HG02571 (cell line): ENCODE results near the gene SLC24A3.

Experiments
- ATAC-seq: cut with Tn5 transposase; IDR thresholded peaks from one replicate; pipeline ENCODE4 v1.9.1; 2021; ENCODE audit warnings: mild to moderate bottlenecking, moderate library complexity; ENCODE audit not compliant: unreplicated experiment

The SLC24A3 gene

GRCh38 chr20:19527509-19527908 lies 315.1 kb downstream of the SLC24A3 start:
- no peak for ATAC-seq

- no peak for ATAC-seq
Measured at GRCh38 chr20:19528286-19529030, 316.0 kb downstream of the SLC24A3 start.

DNA sequence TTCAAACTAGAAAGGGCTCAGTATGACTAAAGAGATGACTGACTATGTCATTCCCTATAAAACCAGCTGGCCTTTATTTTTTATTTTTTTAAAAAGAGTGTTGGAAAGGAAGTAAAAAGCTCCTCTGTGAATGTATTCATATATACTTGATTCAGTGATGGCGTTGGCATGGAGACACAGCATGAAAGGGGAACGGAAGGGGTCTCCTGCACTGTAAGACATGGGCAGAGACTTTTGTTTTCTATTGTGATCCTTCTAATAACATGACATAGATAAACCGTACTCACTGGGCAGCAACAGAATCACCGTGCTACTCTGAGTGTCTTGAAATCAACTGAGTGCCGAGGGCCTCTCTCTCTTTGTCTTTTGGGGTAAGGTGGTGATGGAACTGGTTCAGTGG lies 317.6 kb downstream of the SLC24A3 start:
- no peak for ATAC-seq

GRCh38 chr20:19531446-19531845 lies 319.0 kb downstream of the SLC24A3 start:
- no peak for ATAC-seq

DNA sequence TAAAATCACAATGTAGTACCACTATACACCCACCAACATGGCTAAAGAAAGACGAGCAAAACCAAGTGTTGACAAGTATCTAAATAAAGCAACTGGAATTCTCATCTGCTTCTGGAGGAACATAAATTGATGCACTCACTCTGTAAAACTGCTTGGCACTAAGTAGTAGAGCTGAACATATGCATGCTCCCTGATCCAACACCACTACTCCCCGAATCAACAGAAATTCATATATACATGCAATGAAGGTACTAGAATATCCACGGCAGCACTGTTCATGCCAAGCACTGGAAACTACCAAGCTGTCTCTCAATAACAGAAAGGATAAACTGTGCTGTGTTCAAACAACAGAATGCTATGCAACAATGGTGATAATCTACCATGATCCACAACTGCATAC lies 326.1 kb downstream of the SLC24A3 start:
- ATAC-seq, result no peak

GRCh38 chr20:19539191-19539590 lies 326.7 kb downstream of the SLC24A3 start:
- no peak for ATAC-seq

DNA sequence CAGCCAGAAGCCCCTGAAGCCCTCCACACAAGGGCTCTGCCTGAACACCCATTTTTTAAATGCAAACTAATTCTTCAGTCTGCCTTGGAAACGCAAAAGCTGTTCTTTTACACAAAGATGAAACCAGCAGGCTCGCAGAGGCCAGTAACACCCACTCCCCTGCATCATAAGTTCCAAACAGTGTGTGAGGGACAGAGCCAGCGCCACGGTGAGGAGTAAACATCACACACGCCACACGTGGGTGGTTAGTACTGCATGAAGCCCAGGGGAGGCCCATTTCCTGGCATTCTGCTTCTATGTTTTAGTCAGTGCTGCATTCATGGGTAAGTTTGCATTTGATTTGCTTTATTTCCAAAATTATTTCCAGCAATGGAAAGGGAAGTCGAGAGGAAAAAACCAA lies 327.9 kb downstream of the SLC24A3 start:
- no peak for ATAC-seq

GRCh38 chr20:19543101-19543500 lies 330.7 kb downstream of the SLC24A3 start:
- no peak for ATAC-seq

DNA sequence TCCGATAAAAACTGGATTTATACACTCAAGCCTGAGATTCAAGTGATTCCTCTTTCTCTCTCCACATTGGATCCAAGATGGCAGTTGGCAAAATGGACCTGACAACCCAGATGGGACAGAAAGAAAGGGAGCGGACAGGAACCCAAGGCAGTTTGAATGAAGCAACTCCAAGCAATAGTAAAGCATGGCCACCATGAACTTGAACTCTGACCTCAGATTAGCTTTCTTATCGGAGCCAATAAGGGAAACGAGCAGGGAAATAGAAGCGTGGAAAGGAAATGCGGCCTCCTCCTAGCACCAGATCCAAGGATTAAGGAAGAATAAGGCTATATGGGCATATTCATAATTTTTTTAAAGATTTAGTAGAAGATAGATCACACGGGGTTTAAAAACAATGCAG lies 332.2 kb downstream of the SLC24A3 start:
- no peak for ATAC-seq

DNA sequence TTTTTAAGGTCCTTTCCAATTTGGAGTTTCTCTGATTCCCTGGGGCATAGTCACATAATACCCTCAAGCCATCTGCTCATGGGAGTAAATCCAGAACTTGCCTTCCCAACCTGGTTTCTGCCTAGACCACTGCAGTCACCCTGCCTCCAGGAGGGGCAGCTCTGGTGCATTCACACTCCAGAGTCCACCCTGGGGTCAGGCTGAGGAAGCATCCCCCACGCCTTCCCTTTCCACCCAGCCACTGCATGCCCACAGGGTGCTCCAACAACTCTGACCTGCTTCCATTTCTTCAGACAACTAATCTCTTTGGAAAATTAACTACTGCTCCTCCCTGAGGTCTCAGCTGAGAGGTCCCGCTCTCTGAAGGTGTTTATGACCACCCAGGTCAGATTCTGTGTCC lies 334.2 kb downstream of the SLC24A3 start:
- no peak for ATAC-seq

DNA sequence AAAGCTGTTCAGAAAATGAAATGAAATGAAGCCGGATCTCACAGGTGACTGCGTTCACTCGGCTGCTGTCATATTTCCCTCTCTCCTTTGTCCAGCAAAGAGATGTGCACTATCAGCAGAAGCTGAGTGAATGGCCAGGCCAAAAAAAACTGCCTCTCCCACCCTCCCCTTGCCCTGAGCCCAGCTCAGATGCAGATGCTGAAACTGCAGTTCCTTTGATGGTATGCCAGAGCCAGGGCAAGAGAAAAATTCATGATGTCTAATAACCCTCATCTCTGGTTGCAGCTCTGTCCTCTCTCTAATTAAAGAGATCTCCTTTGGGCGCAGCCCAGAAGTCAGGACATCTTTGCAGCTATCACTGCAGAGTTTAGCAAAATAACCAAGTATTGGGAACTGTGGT lies 335.1 kb downstream of the SLC24A3 start:
- ATAC-seq, result no peak

DNA sequence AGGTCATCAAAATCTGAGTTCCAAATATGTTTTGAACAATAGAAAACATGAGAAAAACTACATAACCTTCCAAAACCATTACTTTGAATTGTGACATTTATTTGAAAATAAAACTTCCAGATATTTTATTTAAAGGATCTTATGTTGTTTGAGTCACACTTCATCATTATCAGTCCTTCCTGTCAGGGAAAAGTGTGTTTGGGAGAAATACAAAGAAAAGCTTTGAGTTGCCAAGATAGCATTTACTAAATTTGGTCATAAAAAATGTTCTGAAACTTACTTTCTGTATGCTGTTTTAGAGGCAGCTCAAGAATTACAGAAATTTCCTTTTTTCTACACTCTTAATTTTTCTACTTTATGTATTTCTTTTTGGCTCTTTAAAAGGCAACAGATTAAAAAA lies 337.5 kb downstream of the SLC24A3 start:
- ATAC-seq, result no peak

DNA sequence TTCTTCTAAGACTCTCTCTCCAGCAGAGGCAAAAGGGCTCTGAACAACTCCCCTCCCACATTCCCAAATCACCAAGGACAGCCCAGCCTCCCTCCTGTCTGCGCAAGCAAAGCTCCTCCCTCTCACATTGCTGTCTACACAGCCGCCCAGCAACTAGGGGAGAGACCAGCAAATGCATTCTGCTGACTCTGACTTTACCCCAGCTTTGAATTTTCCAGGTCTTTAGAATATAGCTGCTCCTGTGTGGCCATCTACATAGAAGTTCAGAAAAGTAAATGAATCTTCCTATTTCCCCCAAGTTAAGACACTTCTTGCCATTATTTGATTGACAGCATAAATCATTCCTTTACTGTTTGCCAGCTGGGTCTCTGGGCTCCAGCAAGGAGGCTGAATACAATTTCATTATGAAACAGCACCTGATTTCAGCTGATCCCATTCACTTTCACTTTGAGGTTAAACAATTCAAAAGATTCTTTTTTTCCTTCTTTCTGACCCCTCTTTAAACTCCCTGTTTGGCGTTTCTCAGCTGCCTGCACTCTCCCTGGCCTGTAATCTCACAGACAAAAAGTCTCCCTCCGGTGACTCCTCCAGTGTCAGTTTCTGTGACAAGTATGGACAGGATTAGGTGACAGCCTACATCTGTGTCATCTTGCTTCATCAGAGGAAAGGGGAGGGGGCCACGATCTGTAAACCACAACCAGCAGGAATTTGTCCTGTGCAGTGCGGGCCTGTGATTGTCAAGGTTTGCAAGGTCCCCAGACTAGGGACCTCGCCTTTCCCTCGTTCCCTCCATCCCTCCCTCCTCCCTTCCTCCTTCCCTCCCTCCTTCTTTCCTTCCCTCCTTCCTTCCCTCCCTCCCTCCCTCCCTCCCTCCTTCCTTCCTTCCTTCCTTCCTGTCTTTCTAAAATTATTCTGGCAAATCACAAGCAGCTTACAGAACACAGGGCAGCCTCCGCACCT lies 340.1 kb downstream of the SLC24A3 start:
- no peak for ATAC-seq

DNA sequence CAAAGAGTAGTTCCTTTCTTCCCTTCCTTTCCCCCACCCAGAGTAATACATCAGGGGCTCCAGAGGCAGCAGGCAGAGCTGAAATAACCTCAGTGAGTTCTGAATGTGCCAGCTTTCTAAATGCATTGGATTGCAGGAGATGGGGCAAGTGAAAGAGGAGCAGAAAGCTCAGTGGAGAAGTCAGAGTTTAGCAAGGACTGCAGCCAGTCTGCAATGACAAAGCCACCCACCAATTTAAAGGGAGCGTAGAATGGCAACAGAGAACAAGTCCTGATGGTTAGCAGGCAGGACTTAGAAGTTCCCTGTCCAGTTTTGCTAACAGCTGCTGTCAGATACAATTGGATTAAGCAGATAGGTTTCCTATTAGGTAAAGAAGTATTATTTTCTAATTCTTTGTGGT lies 342.2 kb downstream of the SLC24A3 start:
- no peak for ATAC-seq

DNA sequence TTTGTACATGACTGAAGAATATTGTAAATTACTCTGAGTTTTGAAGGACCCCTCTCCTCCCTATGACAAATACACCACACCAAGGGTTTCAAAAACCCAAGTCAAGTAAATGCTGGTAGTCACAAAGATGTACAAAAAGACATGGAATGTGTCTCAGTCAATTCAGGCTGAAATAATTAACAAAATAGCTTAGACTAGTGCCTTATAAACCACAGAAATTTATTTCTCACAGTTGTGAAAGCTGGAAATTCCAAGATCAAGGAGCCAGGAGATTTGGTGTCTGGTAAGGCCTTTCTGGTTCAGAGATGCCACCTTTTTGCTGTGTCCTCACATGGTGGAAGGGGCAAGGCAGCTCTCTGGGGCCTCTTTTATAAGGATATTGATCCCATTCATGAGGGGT lies 343.3 kb downstream of the SLC24A3 start:
- no peak for ATAC-seq

- no peak for ATAC-seq
Measured at GRCh38 chr20:19557291-19557690, 344.8 kb downstream of the SLC24A3 start.

GRCh38 chr20:19560881-19561480 lies 348.5 kb downstream of the SLC24A3 start:
- no peak for ATAC-seq

DNA sequence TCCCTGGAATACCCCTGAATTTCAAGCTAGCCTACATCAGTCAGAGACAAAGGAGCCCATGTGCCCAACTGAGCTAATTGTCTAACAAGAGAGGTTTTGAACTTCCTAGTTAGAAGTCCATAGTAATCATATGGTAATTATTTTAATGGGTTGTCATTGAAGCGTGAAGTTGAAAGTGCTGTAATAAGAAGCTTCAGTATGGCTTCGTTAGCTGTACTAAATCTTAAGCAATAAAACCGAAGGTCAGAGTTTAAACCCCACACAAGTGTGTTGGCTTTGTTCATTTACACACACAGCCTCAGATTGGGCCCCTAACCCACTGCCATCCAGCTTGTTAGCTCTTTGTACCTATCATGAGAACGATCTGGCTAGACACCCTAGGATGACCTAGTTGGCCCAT lies 350.0 kb downstream of the SLC24A3 start:
- no peak for ATAC-seq

- ATAC-seq, result no peak
Measured at GRCh38 chr20:19564261-19564660, 351.8 kb downstream of the SLC24A3 start.

GRCh38 chr20:19565736-19566135 lies 353.3 kb downstream of the SLC24A3 start:
- no peak for ATAC-seq

GRCh38 chr20:19566226-19566945 lies 353.9 kb downstream of the SLC24A3 start:
- ATAC-seq, result no peak
